Thoracic aorta (tissue), 2 donors: ENCODE results near the gene DHFR2. TPM values are rescaled to one million over a fixed set of nuclear protein-coding genes. Genes with fewer than 3 reads are reported as not detected.

Experiments
- ATAC-seq: fragments of 150-250 bp; one replicate; pipeline ENCODE4 v1.8.0; 2017; ENCODE audit warnings: low read depth; ENCODE audit not compliant: insufficient number of reproducible peaks, low FRiP score
- DNase-seq: peaks from one replicate; pipeline ENCODE4 v3.0.0-alpha.2; 2020; ENCODE audit warnings: low spot score
- H3K27ac ChIP-seq, 2 donors: fragments of 200-600 bp; sonication (generic); 1 replicate in 1 of 2; 2 replicates in 1 of 2; pipeline ENCODE4 v1.5.1; 2016; ENCODE audit warnings: mild to moderate bottlenecking in 2 of 2, moderate library complexity in 2 of 2
- H3K27me3 ChIP-seq: fragments of 200-600 bp; sonication (generic); replicated peaks from 2 replicates; pipeline ENCODE4 v1.6.0; 2016; ENCODE audit warnings: mild to moderate bottlenecking; ENCODE audit not compliant: insufficient read depth
- H3K36me3 ChIP-seq: fragments of 200-600 bp; sonication (generic); one replicate; pipeline ENCODE4 v1.5.1; 2016
- H3K4me1 ChIP-seq, 2 donors: fragments of 200-600 bp; sonication (generic); 1 replicate in 1 of 2; 2 replicates in 1 of 2; pipeline versions ENCODE4 v1.5.1 to v1.6.0; 2016; ENCODE audit warnings: low read depth in 2 of 2, mild to moderate bottlenecking in 1 of 2; ENCODE audit not compliant: control insufficient read depth in 1 of 2
- H3K4me3 ChIP-seq: fragments of 200-600 bp; sonication (generic); 2 replicates; pipeline ENCODE4 v1.5.1; 2016; ENCODE audit warnings: mild to moderate bottlenecking
- H3K9me3 ChIP-seq: fragments of 200-600 bp; sonication (generic); 2 replicates; pipeline ENCODE4 v1.5.1; 2016
- CTCF ChIP-seq: fragments of 200-600 bp; sonication (generic); IDR thresholded peaks from one replicate; pipeline ENCODE4 v1.5.1; 2019; ENCODE audit warnings: antibody characterized with exemption
- total RNA-seq, 2 donors: library from RNA; depleted of rRNA; stranded (reverse); fragments of >200 nt; gene quantifications; one replicate each; pipeline versions ENCODE4 v1.1.0 to v1.2.3, GENCODE V29; 2016

Gene DHFR2
- total RNA-seq, 2 donors from 2014 or later = 4.5 to 8.0 TPM

DNA sequence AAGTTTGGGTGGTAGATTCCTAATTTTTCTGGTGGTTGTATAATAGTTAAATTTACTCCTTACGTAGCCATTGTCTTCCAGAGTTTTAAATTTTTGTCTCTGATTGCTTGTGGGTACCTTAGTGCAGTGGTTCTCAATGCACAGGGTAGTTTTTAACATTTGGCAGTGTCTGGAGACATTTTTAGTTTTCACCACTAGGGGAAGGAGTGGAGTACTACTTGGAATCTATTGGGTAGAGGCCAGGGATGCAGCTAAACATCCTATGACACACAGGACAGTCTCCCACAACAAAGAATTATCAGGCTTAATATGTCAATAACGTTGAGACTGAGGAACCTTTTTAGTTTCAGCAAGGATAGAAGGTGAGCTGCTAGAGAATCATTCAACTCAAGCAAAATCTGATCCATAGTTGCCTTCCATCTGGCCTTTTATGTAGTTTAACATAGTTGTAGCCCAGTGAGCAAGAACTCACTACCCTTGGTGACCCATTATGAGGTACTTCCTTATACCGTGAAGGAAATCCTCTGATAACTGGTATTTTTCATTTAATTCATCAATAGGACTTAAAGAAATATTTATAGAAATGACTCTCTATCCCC lies 25.7 kb downstream of the DHFR2 start:
- Histone ChIP-seq H3K27ac (no peak overlapping the region), H3K4me3 (no peak overlapping the region), H3K4me1 (no peaks in the 10 kb centered on the region), H3K9me3 (no peaks in the 10 kb centered on the region), H3K27me3 (no peaks in the 10 kb centered on the region), H3K36me3 (no peaks in the 10 kb centered on the region)
- DNase-seq (no peak), ATAC-seq (no peak)
- peak; percentile 40 for TF ChIP-seq CTCF

DNA sequence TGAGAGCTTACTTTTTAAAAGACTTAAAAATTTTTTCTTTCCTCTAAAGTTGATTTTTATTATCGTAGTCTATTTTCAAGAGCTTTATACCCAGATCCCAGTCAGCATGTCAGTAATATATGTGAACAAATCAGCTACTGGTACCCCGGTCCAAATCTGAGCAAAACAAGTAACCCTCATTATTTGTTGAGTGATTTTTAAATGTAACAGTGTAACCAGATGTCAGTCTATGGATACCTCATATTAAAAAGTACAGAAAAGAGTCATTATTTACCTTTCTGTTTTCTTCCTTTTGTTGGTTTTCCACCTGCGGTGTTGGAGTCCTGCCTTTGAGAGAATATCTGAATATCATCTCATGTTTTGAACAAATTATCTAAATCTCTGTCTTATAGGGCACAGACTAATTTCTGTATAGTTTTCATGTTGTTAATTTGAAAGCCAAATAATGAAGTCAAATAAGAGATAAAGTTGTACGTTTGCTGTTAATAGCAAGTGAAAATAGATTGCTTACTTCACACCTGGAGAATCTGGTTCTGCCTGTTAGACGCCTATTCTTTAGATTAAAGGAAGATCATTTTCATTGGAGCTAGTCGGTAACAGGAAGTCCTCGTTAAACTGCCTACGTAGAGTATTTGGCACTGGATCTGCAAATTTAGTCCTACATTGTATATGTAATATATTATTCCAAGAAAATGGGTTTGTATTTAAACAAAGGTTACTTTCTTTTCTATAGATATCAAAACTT lies 34.5 kb downstream of the DHFR2 start, which contains the start of gene STX19:
TSS of gene STX19 (minus strand) at position 505 of the 745 bp plus-strand sequence. CDS start 13,328 bp downstream, outside the sequence.
- Histone ChIP-seq H3K4me3 (peak within 1 kb of the TSS; percentile 9), H3K27ac (no peak within 1 kb of the TSS)

GRCh38 chr3:94026623-94027022 lies 36.1 kb downstream of the DHFR2 start:
- Histone ChIP-seq H3K4me1 (peaks cover 2 to 13% of the 10 kb centered on the region in 2 donors), H3K36me3 (no peaks in the 10 kb centered on the region), H3K4me3 (no peak overlapping the region), H3K27ac (no peak overlapping the region), H3K27me3 (no peaks in the 10 kb centered on the region), H3K9me3 (no peaks in the 10 kb centered on the region)
- ATAC-seq = no peak
- no peak for TF ChIP-seq CTCF
- DNase-seq = no peak

More for the DNA sequence above, 34.5 kb downstream of the DHFR2 start, which contains the start of gene STX19:
- no peaks in the 10 kb centered on the region for H3K27me3 ChIP-seq
- no peaks in the 10 kb centered on the region for H3K36me3 ChIP-seq
- DNase-seq = no peak
- no peak for TF ChIP-seq CTCF
- no peaks in the 10 kb centered on the region for H3K9me3 ChIP-seq
- peaks cover 2 to 13% of the 10 kb centered on the region in 2 donors for H3K4me1 ChIP-seq
- ATAC-seq = no peak

DNA sequence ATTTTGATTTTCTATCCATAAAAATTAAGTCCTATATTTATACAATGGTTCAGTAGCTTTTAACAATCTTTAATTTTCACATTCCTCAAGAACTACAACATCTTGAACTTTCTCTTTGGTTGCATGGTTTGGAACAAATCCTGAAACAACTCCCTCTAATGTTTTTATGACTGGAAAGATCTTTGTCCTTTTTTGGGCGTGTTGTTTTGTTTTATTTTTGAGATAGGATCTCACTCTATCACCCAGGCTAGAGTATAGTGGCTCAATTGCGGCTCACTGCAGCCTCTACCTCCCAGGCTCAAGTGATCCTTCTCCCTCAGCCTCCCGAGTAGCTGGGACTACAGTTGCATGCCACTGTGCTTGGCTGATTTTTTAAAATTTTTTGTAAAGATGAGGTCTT lies 38.3 kb downstream of the DHFR2 start:
- Histone ChIP-seq H3K36me3 (no peaks in the 10 kb centered on the region), H3K27ac (peak overlapping the region in 1 of 2 donors; percentile 50), H3K27me3 (no peaks in the 10 kb centered on the region), H3K4me1 (peaks cover 2 to 10% of the 10 kb centered on the region in 2 donors), H3K9me3 (no peaks in the 10 kb centered on the region), H3K4me3 (peak overlapping the region; percentile 53)
- TF ChIP-seq CTCF = no peak
- no peak for DNase-seq
- ATAC-seq = no peak

DNA sequence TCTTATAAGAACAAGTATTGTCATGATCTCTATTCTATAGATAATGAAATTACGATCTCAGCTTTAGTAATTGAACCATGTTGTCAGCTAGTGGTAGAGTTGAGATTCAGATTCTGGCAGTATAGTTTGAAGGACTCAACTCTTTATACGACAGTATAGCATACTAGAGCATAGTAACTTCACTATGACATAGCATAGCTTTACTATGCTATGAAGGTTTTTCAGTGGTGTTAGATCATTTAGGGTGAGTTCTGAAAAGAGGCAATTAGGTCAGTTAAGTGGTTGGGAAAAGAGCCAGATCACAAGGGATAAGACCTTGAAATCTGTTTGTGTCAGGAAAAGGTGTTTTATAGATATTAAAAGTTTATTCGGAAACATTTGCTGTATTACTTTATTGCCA lies 42.4 kb downstream of the DHFR2 start:
- no peak overlapping the region for H3K27ac ChIP-seq
- H3K4me3 ChIP-seq = no peak overlapping the region
- no peak for TF ChIP-seq CTCF
- no peaks in the 10 kb centered on the region for H3K9me3 ChIP-seq
- no peaks in the 10 kb centered on the region for H3K27me3 ChIP-seq
- DNase-seq (no peak), ATAC-seq (no peak)
- H3K36me3 ChIP-seq = no peaks in the 10 kb centered on the region
- H3K4me1 ChIP-seq = peaks cover 2 to 9% of the 10 kb centered on the region in 2 donors
